SK-N-SH (cell line): ENCODE data around the gene CCL17. TPM values are rescaled to one million over a fixed set of nuclear protein-coding genes. Genes with fewer than 3 reads are reported as not detected.

Source experiments
- CTCF ChIA-PET: fragments of 300-600, 350-600 bp; formaldehyde crosslinking; extraction: SDS; loops from one replicate; lab custom pipeline; 2021; lab: Yijun Ruan, JAX
- POLR2A ChIA-PET: fragments of 350-600 bp; sonication (Branson Sonifier 250); formaldehyde crosslinking; extraction: SDS; loops from one replicate; lab custom pipeline; 2020; ENCODE audit warnings: antibody characterized with exemption, inconsistent platforms; lab: Yijun Ruan, JAX
- DNase-seq: peaks from one replicate; pipeline ENCODE4 v3.0.0; 2012
- H2AFZ ChIP-seq: fragments of 200-600 bp; sonication (generic); 2 replicates; pipeline ENCODE4 v1.8.1; 2016; ENCODE audit warnings: antibody characterized with exemption, mild to moderate bottlenecking, low read depth
- H3F3A ChIP-seq: fragments of 200-600 bp; sonication (generic); replicated peaks from 2 replicates; pipeline ENCODE3; 2016; ENCODE audit warnings: antibody characterized with exemption, mild to moderate bottlenecking; ENCODE audit not compliant: insufficient read depth
- H3K27ac ChIP-seq, 2 experiments: fragments of 200-500 bp in 1 of 2; fragments of 200-600 bp in 1 of 2; sonication (Bioruptor generic) in 1 of 2; sonication (generic), shearing (Covaris generic) in 1 of 2; 2 replicates each; pipeline versions ENCODE4 v1.5.1 to v1.6.1; 2014 to 2016; ENCODE audit warnings: low read depth in 2 of 2, inconsistent platforms in 1 of 2, low read length in 1 of 2, mild to moderate bottlenecking in 1 of 2, mixed read lengths in 1 of 2
- H3K27me3 ChIP-seq: fragments of 200-600 bp; sonication (generic), shearing (Covaris generic); 2 replicates; pipeline ENCODE4 v1.6.1; 2016; ENCODE audit warnings: mixed run types; ENCODE audit not compliant: insufficient read depth
- H3K36me3 ChIP-seq, 2 experiments: fragments of 200-500 bp in 1 of 2; fragments of 200-600 bp in 1 of 2; sonication (Bioruptor generic) in 1 of 2; sonication (generic) in 1 of 2; replicated peaks in 1 of 2; 2 replicates each; pipeline versions ENCODE3 to v1.5.1; 2014 to 2016; ENCODE audit warnings: low read length in 1 of 2, mild to moderate bottlenecking in 1 of 2; ENCODE audit not compliant: insufficient read depth in 2 of 2, control insufficient read depth in 1 of 2
- H3K4me1 ChIP-seq, 2 experiments: fragments of 200-500 bp in 1 of 2; fragments of 200-600 bp in 1 of 2; sonication (Bioruptor generic) in 1 of 2; sonication (generic), shearing (Covaris generic) in 1 of 2; 2 replicates each; pipeline versions ENCODE4 v1.5.1 to v1.6.1; 2014 to 2016; ENCODE audit warnings: low read depth in 1 of 2, low read length in 1 of 2, mixed run types in 1 of 2; ENCODE audit not compliant: insufficient read depth in 2 of 2, control insufficient read depth in 1 of 2
- H3K4me2 ChIP-seq: fragments of 200-600 bp; sonication (generic), shearing (Covaris generic); 2 replicates; pipeline ENCODE4 v1.6.1; 2017; ENCODE audit warnings: mixed run types
- H3K4me3 ChIP-seq, 2 experiments: fragments of 200-500 bp in 1 of 2; fragments of 200-600 bp in 1 of 2; sonication (Bioruptor generic) in 1 of 2; sonication (generic), shearing (Covaris generic) in 1 of 2; 2 replicates each; pipeline versions ENCODE4 v1.5.1 to v1.8.1; 2014 to 2016; ENCODE audit warnings: low read depth in 2 of 2, inconsistent platforms in 1 of 2, low read length in 1 of 2, mild to moderate bottlenecking in 1 of 2, mixed read lengths in 1 of 2, moderate library complexity in 1 of 2
- H3K79me2 ChIP-seq: fragments of 200-600 bp; sonication (generic); 2 replicates; pipeline ENCODE4 v1.8.1; 2017; ENCODE audit warnings: mild to moderate bottlenecking; ENCODE audit not compliant: insufficient read depth
- H3K9ac ChIP-seq: fragments of 200-600 bp; sonication (generic); 2 replicates; pipeline ENCODE4 v1.6.1; 2017; ENCODE audit warnings: mixed run types
- H3K9me2 ChIP-seq: fragments of 200-600 bp; sonication (generic); 2 replicates; pipeline ENCODE4 v1.6.1; 2017; ENCODE audit warnings: mixed run types
- H3K9me3 ChIP-seq: fragments of 200-600 bp; sonication (generic); 2 replicates; pipeline ENCODE4 v1.6.1; 2017; ENCODE audit warnings: mixed run types, mild to moderate bottlenecking, moderate library complexity
- H4K20me1 ChIP-seq: fragments of 200-600 bp; sonication (generic); 2 replicates; pipeline ENCODE4 v1.6.1; 2017; ENCODE audit warnings: mild to moderate bottlenecking, mixed run types; ENCODE audit not compliant: insufficient read depth
- ELF1 ChIP-seq: IDR thresholded peaks from 2 replicates; pipeline ENCODE4 v1.4.0; 2012
- FOSL2 ChIP-seq: IDR thresholded peaks from 2 replicates; pipeline ENCODE4 v1.4.0; 2012; ENCODE audit warnings: low read depth, mild to moderate bottlenecking, moderate library complexity, borderline replicate concordance
- FOXJ3 ChIP-seq: sonication (generic); formaldehyde crosslinking; IDR thresholded peaks from 2 replicates; pipeline ENCODE4 v1.5.1; 2020; ENCODE audit warnings: mild to moderate bottlenecking, missing genetic modification reagents
- GABPA ChIP-seq: IDR thresholded peaks from 2 replicates; pipeline ENCODE4 v1.4.0; 2012; ENCODE audit warnings: low read depth, mild to moderate bottlenecking
- GATA2 ChIP-seq: sonication (generic); formaldehyde crosslinking; IDR thresholded peaks from 2 replicates; pipeline ENCODE4 v1.5.0; 2020; ENCODE audit warnings: mild to moderate bottlenecking, missing genetic modification reagents
- MEF2A ChIP-seq: IDR thresholded peaks from 2 replicates; pipeline ENCODE4 v1.4.0; 2012; ENCODE audit warnings: low read depth, borderline replicate concordance
- NRF1 ChIP-seq: IDR thresholded peaks from 2 replicates; pipeline ENCODE4 v1.6.1; 2012; ENCODE audit warnings: low read depth, mild to moderate bottlenecking, low read length
- RXRA ChIP-seq: IDR thresholded peaks from 2 replicates; pipeline ENCODE4 v1.4.0; 2012; ENCODE audit warnings: low read depth, mild to moderate bottlenecking, borderline replicate concordance
- polyA plus RNA-seq, 3 experiments: library from polyadenylated mRNA; depleted of rRNA; stranded (reverse); fragments of >200 nt; gene quantifications; 2 replicates each; pipeline ENCODE4 v1.2.3, GENCODE V29; 2012
- TF ChIP-seq, protein P1 (sequence below): IDR thresholded peaks from 2 replicates; pipeline ENCODE4 v1.4.0; 2012; ENCODE audit warnings: low read depth, borderline replicate concordance
- TF ChIP-seq, protein P2 (sequence below): fragments of 150-350 bp; IDR thresholded peaks from 2 replicates; pipeline ENCODE4 v1.6.1; 2017; ENCODE audit warnings: antibody characterized with exemption, low read length, low read depth, borderline replicate concordance
- TF ChIP-seq, protein P3 (sequence below): IDR thresholded peaks from 2 replicates; pipeline ENCODE4 v1.4.0; 2012; ENCODE audit warnings: low read depth, borderline replicate concordance
- TF ChIP-seq, protein P4 (sequence below): fragments of 150-350 bp; IDR thresholded peaks from 2 replicates; pipeline ENCODE4 v1.6.1; 2016; ENCODE audit warnings: mild to moderate bottlenecking, low read depth, low read length
- TF ChIP-seq, protein P5 (sequence below): fragments of 200-600 bp; sonication (generic); IDR thresholded peaks from 2 replicates; pipeline ENCODE4 v1.6.1; 2017; ENCODE audit warnings: antibody characterized with exemption, mild to moderate bottlenecking, moderate library complexity

Gene CCL17
- polyA plus RNA-seq, 1 of the 3 experiments (the other 2 are of a cell fraction): not detected

DNA sequence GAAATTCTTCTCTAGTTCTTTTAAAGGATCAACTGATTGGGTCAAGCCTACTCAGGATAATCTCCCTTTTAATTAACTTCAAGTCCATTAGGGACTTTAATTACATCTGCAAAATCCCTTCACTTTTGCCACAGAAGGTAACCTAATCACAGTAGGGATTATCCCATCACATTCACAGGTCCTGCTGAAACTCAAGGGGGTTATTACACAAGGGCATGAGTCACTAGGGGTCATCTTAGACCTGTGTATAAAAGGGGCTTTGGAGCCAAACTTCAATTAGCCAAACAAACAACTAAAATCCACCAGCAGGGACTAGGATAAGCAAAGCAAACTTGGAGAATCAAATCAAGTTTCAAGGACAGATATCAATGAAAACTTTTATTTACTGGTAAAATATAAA lies 23.3 kb downstream of the CCL17 start:
- Histone ChIP-seq H3K9ac (no peak overlapping the region), H3K36me3 (peaks cover 34 to 43% of the 10 kb centered on the region in 2 experiments), H3K9me2 (no peaks in the 10 kb centered on the region)

More for the DNA sequence above, 23.3 kb downstream of the CCL17 start:
- Histone ChIP-seq H3K9me3 (no peaks in the 10 kb centered on the region), H2AFZ (no peak overlapping the region), H3K27ac (no peak overlapping the region), H3F3A (no peaks in the 10 kb centered on the region), H3K27me3 (no peaks in the 10 kb centered on the region), H3K4me1 (no peaks in the 10 kb centered on the region), H3K4me2 (no peak overlapping the region), H3K4me3 (no peak overlapping the region), H4K20me1 (no peaks in the 10 kb centered on the region), H3K79me2 (no peaks in the 10 kb centered on the region)
- CTCF ChIA-PET: no interaction called here
- POLR2A ChIA-PET: no interaction called here
- TF ChIP-seq GATA2 (CRISPR knock-in tag) (no peak), MEF2A (no peak), ELF1 (no peak), GABPA (no peak), NRF1 (no peak), FOXJ3 (CRISPR knock-in tag) (no peak), FOSL2 (no peak), RXRA (no peak)
- TF ChIP-seq, protein P1, sequence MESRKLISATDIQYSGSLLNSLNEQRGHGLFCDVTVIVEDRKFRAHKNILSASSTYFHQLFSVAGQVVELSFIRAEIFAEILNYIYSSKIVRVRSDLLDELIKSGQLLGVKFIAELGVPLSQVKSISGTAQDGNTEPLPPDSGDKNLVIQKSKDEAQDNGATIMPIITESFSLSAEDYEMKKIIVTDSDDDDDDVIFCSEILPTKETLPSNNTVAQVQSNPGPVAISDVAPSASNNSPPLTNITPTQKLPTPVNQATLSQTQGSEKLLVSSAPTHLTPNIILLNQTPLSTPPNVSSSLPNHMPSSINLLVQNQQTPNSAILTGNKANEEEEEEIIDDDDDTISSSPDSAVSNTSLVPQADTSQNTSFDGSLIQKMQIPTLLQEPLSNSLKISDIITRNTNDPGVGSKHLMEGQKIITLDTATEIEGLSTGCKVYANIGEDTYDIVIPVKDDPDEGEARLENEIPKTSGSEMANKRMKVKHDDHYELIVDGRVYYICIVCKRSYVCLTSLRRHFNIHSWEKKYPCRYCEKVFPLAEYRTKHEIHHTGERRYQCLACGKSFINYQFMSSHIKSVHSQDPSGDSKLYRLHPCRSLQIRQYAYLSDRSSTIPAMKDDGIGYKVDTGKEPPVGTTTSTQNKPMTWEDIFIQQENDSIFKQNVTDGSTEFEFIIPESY: no peak
- TF ChIP-seq, protein P2, sequence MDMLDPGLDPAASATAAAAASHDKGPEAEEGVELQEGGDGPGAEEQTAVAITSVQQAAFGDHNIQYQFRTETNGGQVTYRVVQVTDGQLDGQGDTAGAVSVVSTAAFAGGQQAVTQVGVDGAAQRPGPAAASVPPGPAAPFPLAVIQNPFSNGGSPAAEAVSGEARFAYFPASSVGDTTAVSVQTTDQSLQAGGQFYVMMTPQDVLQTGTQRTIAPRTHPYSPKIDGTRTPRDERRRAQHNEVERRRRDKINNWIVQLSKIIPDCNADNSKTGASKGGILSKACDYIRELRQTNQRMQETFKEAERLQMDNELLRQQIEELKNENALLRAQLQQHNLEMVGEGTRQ: no peak
- TF ChIP-seq, protein P3, sequence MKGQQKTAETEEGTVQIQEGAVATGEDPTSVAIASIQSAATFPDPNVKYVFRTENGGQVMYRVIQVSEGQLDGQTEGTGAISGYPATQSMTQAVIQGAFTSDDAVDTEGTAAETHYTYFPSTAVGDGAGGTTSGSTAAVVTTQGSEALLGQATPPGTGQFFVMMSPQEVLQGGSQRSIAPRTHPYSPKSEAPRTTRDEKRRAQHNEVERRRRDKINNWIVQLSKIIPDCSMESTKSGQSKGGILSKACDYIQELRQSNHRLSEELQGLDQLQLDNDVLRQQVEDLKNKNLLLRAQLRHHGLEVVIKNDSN: no peak
- TF ChIP-seq, protein P4, sequence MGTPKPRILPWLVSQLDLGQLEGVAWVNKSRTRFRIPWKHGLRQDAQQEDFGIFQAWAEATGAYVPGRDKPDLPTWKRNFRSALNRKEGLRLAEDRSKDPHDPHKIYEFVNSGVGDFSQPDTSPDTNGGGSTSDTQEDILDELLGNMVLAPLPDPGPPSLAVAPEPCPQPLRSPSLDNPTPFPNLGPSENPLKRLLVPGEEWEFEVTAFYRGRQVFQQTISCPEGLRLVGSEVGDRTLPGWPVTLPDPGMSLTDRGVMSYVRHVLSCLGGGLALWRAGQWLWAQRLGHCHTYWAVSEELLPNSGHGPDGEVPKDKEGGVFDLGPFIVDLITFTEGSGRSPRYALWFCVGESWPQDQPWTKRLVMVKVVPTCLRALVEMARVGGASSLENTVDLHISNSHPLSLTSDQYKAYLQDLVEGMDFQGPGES: no peak
- TF ChIP-seq, protein P5, sequence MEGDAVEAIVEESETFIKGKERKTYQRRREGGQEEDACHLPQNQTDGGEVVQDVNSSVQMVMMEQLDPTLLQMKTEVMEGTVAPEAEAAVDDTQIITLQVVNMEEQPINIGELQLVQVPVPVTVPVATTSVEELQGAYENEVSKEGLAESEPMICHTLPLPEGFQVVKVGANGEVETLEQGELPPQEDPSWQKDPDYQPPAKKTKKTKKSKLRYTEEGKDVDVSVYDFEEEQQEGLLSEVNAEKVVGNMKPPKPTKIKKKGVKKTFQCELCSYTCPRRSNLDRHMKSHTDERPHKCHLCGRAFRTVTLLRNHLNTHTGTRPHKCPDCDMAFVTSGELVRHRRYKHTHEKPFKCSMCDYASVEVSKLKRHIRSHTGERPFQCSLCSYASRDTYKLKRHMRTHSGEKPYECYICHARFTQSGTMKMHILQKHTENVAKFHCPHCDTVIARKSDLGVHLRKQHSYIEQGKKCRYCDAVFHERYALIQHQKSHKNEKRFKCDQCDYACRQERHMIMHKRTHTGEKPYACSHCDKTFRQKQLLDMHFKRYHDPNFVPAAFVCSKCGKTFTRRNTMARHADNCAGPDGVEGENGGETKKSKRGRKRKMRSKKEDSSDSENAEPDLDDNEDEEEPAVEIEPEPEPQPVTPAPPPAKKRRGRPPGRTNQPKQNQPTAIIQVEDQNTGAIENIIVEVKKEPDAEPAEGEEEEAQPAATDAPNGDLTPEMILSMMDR: no peak
- DNase-seq: no peak
